HepG2 (cell line): ENCODE measurements around the gene ALPL. TPM values are rescaled to one million over a fixed set of nuclear protein-coding genes. Genes with fewer than 3 reads are reported as not detected.
A peak's percentile ranks its signal among the peaks of the same experiment; 100 is the strongest.

Source experiments
- ATAC-seq: fragments of 200-7000 bp; cut with Tn5 transposase; 3 replicates; pipeline ENCODE4 v1.9.1; 2020; ENCODE audit warnings: mild to moderate bottlenecking, moderate library complexity
- BruUV-seq: library from RNA; stranded (reverse); fragments of 400-500 nt; replicated peaks from 2 replicates; lab custom pipeline; 2021; lab: Mats Ljungman, UMichigan
- CTCF ChIA-PET: fragments of 300-600 bp; formaldehyde crosslinking; extraction: SDS; loops from one replicate; lab custom pipeline; 2021; ENCODE audit warnings: low total read pairs, inconsistent platforms, low intra/inter-chr PET ratio; lab: Yijun Ruan, JAX
- POLR2A ChIA-PET: fragments of 350-600 bp; sonication (Branson Sonifier 250); formaldehyde crosslinking; loops from one replicate; lab custom pipeline; 2020; ENCODE audit warnings: antibody characterized with exemption, inconsistent platforms; lab: Yijun Ruan, JAX
- DNase-seq: peaks from one replicate; pipeline ENCODE4 v3.0.0-alpha.2; 2015; ENCODE audit warnings: low spot score
- FAIRE-seq: peaks from 3 replicates; lab custom pipeline; 2011; peaks lifted over from hg19 to GRCh38; lab: Jason Lieb, UNC
- H2AFZ ChIP-seq: one replicate; pipeline ENCODE4 v1.6.1; 2011; ENCODE audit warnings: low read length, inconsistent platforms
- H3K27ac ChIP-seq: fragments of 300-600 bp; 3 replicates; pipeline ENCODE4 v1.8.0; 2011; ENCODE audit warnings: mixed run types, mild to moderate bottlenecking, mixed read lengths, low read length, inconsistent platforms; ENCODE audit not compliant: insufficient read depth; ENCODE audit errors: extremely low read length
- H3K27me3 ChIP-seq, 2 experiments: fragments of 200-600 bp in 1 of 2; 2 replicates in 1 of 2; 3 replicates in 1 of 2; pipeline versions ENCODE4 v1.6.0 to v1.8.0; 2011; ENCODE audit warnings: low read length in 2 of 2, mild to moderate bottlenecking in 2 of 2, moderate library complexity in 2 of 2, inconsistent platforms in 1 of 2; ENCODE audit not compliant: insufficient read depth in 2 of 2, control insufficient read depth in 1 of 2
- H3K36me3 ChIP-seq, 2 experiments: fragments of 200-600 bp in 1 of 2; replicated peaks in 1 of 2; 2 replicates in 1 of 2; 3 replicates in 1 of 2; pipeline versions ENCODE4 v1.5.1 to v1.8.0; 2011; ENCODE audit warnings: low read length in 2 of 2, inconsistent platforms in 1 of 2; ENCODE audit not compliant: insufficient read depth in 2 of 2, control insufficient read depth in 1 of 2
- H3K4me1 ChIP-seq: 2 replicates; pipeline ENCODE4 v1.5.1; 2012; ENCODE audit warnings: low read length, inconsistent platforms; ENCODE audit not compliant: insufficient read depth
- H3K4me2 ChIP-seq: 2 replicates; pipeline ENCODE4 v1.6.0; 2011; ENCODE audit warnings: low read depth, low read length, inconsistent platforms
- H3K4me3 ChIP-seq, 3 experiments: fragments of 200-600 bp in 1 of 3; sonication (generic), shearing (Covaris generic) in 1 of 3; replicated peaks in 1 of 3; 2 replicates each; pipeline ENCODE4 v1.5.1; 2011 to 2016; ENCODE audit warnings: low read length in 3 of 3, inconsistent platforms in 2 of 3, low read depth in 2 of 3, mild to moderate bottlenecking in 2 of 3, control low read depth in 1 of 3, mixed read lengths in 1 of 3; ENCODE audit not compliant: insufficient read depth in 1 of 3
- H3K79me2 ChIP-seq: one replicate; pipeline ENCODE4 v1.6.1; 2011; ENCODE audit warnings: low read length, inconsistent platforms; ENCODE audit not compliant: insufficient read depth
- H3K9ac ChIP-seq: 2 replicates; pipeline ENCODE4 v1.6.0; 2011; ENCODE audit warnings: mild to moderate bottlenecking, low read depth, low read length, inconsistent platforms; ENCODE audit not compliant: insufficient read depth
- H3K9me3 ChIP-seq: 2 replicates; pipeline ENCODE4 v1.5.1; 2012; ENCODE audit warnings: mild to moderate bottlenecking, low read length
- H4K20me1 ChIP-seq: 2 replicates; pipeline ENCODE4 v1.6.0; 2011; ENCODE audit warnings: inconsistent platforms, mild to moderate bottlenecking, low read length, moderate library complexity; ENCODE audit not compliant: insufficient read depth
- BCL6 ChIP-seq: IDR thresholded peaks from 2 replicates; pipeline ENCODE4 v1.6.1; 2016; ENCODE audit warnings: missing genetic modification reagents, missing compliant biosample characterization
- CBX5 ChIP-seq: sonication (generic); formaldehyde crosslinking; IDR thresholded peaks from 2 replicates; pipeline ENCODE4 v1.4.0; 2020; ENCODE audit warnings: missing genetic modification reagents, borderline replicate concordance
- E2F1 ChIP-seq: sonication (generic); formaldehyde crosslinking; IDR thresholded peaks from 2 replicates; pipeline ENCODE4 v1.5.0; 2020; ENCODE audit warnings: missing genetic modification reagents
- KAT2B ChIP-seq: fragments of 150-350 bp; IDR thresholded peaks from 2 replicates; pipeline ENCODE4 v1.6.1; 2014; ENCODE audit warnings: low read depth, low read length, borderline replicate concordance
- KLF15 ChIP-seq: sonication (generic); formaldehyde crosslinking; IDR thresholded peaks from 2 replicates; pipeline ENCODE4 v1.8.1; 2023; ENCODE audit warnings: borderline replicate concordance, mild to moderate bottlenecking, inconsistent platforms, missing genetic modification reagents, mixed read lengths
- MLX ChIP-seq: IDR thresholded peaks from 2 replicates; pipeline ENCODE4 v1.6.1; 2016
- MTERF4 ChIP-seq: sonication (generic); formaldehyde crosslinking; IDR thresholded peaks from 2 replicates; pipeline ENCODE4 v1.8.0; 2023; ENCODE audit warnings: mild to moderate bottlenecking, missing genetic modification reagents
- NFATC3 ChIP-seq: sonication (generic); formaldehyde crosslinking; IDR thresholded peaks from 2 replicates; pipeline ENCODE4 v1.5.1; 2020; ENCODE audit warnings: mild to moderate bottlenecking, missing genetic modification reagents
- RAD21 ChIP-seq: fragments of 450-650 bp; formaldehyde crosslinking; IDR thresholded peaks from 2 replicates; pipeline ENCODE4 v1.5.0; 2020; ENCODE audit warnings: mild to moderate bottlenecking
- SAP130 ChIP-seq: IDR thresholded peaks from 2 replicates; pipeline ENCODE4 v1.6.1; 2016; ENCODE audit warnings: low read depth
- SKIL ChIP-seq: sonication (generic); formaldehyde crosslinking; IDR thresholded peaks from 2 replicates; pipeline ENCODE4 v1.8.0; 2022; ENCODE audit warnings: missing genetic modification reagents, mild to moderate bottlenecking, moderate library complexity, borderline replicate concordance
- TCF7L2 ChIP-seq: IDR thresholded peaks from 2 replicates; pipeline ENCODE4 v1.6.1; 2011; ENCODE audit warnings: mild to moderate bottlenecking, low read depth, low read length, moderate library complexity
- ZMYM4 ChIP-seq: sonication (generic); formaldehyde crosslinking; IDR thresholded peaks from 2 replicates; pipeline ENCODE4 v1.8.1; 2023; ENCODE audit warnings: mild to moderate bottlenecking, missing genetic modification reagents
- ZNF326 ChIP-seq: sonication (generic); formaldehyde crosslinking; IDR thresholded peaks from 2 replicates; pipeline ENCODE4 v1.4.0; 2020; ENCODE audit warnings: missing genetic modification reagents, borderline replicate concordance
- ZNF660 ChIP-seq: sonication (generic); formaldehyde crosslinking; IDR thresholded peaks from 2 replicates; pipeline ENCODE4 v1.5.1; 2020; ENCODE audit warnings: mild to moderate bottlenecking, low read depth, missing genetic modification reagents, borderline replicate concordance
- WGBS: methylation state at CpG from one replicate; pipeline ENCODE4 v1.1.6; 2017; ENCODE audit warnings: low lambda C conversion rate; 5-methylcytosine and 5-hydroxymethylcytosine counted together
- in situ Hi-C: cut with HindIII; loops from 2 replicates; pipeline ENCODE4 v1.10.0; 2017; ENCODE audit warnings: low pct_unique_long_range_greater_than_20kb; ENCODE audit not compliant: extremely low pct_ligation_motif_present
- intact Hi-C: fragments of 100-400 bp; cut with micrococcal nuclease; formaldehyde crosslinking; loops from one replicate; pipeline ENCODE4 v1.10.0; 2022; ENCODE audit not compliant: unreplicated experiment
- polyA plus RNA-seq, 8 experiments: library from polyadenylated mRNA; depleted of rRNA in 3 of 8; stranded (reverse) in 7 of 8; unstranded in 1 of 8; fragments of >200 nt; fragmentation: Illumina TruSeq in 4 of 8; extraction: Trizol in 4 of 8; gene quantifications; 2 replicates each; pipeline versions ENCODE4 v1.2.1 to v1.2.3, GENCODE V29; 2011 to 2016; ENCODE audit warnings: low read depth in 4 of 8, missing spikeins in 1 of 8, mixed read lengths in 1 of 8; ENCODE audit not compliant: insufficient read depth in 1 of 8
- total RNA-seq, 5 experiments: library from RNA; depleted of rRNA; stranded (reverse); fragments of >200 nt; fragmentation: Illumina TruSeq; extraction: Trizol; gene quantifications; 2 replicates each; pipeline ENCODE4 v1.2.3, GENCODE V29; 2016; ENCODE audit warnings: low read depth in 1 of 5
- TF ChIP-seq, protein P1 (sequence below): sonication (generic); formaldehyde crosslinking; IDR thresholded peaks from 2 replicates; pipeline ENCODE4 v1.5.0; 2020; ENCODE audit warnings: missing genetic modification reagents
- TF ChIP-seq, protein P2 (sequence below): sonication (generic); formaldehyde crosslinking; IDR thresholded peaks from 2 replicates; pipeline ENCODE4 v1.5.0; 2020; ENCODE audit warnings: missing genetic modification reagents

ALPL gene
- total and polyA plus RNA-seq, 2 of the 13 experiments (the other 11 are each of a cell fraction or from before 2014, with no cell fraction given) = 0.12 TPM; not detected in 1

DNA sequence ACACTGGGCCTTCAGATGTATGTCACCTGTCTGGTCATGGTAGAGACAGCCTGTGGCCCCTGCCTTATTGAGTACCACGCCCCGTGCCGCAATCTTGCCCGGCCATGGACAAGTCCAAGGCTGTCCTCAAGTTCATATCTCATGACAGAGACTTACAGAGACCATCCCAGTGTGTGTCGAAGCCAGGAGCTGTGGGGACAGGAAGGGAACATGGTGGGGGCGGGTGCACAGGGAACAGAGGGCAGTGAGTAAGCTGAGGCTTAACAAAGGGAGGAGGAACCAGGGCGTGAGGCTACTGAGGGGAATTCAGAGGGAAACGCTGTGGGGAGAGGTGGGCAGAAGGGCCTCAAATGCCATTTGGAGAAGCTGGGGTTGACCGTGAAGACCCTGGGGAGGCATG, 75.8 kb downstream of the ALPL start:
- Histone ChIP-seq H3K9me3 (no peaks in the 10 kb centered on the region), H3K4me2 (no peak overlapping the region), H3K36me3 (no peaks in the 10 kb centered on the region), H4K20me1 (no peaks in the 10 kb centered on the region), H3K4me3 (no peak overlapping the region), H3K27me3 (peaks cover 3 to 49% of the 10 kb centered on the region in 2 experiments; a peak in 3 of 5 replicates), H3K4me1 (peaks cover 43% of the 10 kb centered on the region), H2AFZ (no peak overlapping the region), H3K79me2 (no peaks in the 10 kb centered on the region), H3K9ac (no peak overlapping the region), H3K27ac (no peak overlapping the region)
- ChIA-PET CTCF (no interaction called here), POLR2A (no interaction called here)
- 8% methylated on average over 9 of the region's 9 CpGs for WGBS
- peak; percentile 43 for DNase-seq
- ATAC-seq = peak; percentile 46
- intact Hi-C loops = no loop called here
- in situ Hi-C loops = no loop called here
- BruUV-seq = no TSS peak
- no peak for FAIRE-seq
- no peak for TF ChIP-seq MTERF4 (CRISPR knock-in tag)
- TF ChIP-seq ZNF326 = no peak
- no peak for TF ChIP-seq TCF7L2
- TF ChIP-seq, protein P1, sequence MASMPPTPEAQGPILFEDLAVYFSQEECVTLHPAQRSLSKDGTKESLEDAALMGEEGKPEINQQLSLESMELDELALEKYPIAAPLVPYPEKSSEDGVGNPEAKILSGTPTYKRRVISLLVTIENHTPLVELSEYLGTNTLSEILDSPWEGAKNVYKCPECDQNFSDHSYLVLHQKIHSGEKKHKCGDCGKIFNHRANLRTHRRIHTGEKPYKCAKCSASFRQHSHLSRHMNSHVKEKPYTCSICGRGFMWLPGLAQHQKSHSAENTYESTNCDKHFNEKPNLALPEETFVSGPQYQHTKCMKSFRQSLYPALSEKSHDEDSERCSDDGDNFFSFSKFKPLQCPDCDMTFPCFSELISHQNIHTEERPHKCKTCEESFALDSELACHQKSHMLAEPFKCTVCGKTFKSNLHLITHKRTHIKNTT (CRISPR knock-in tag) = no peak
- no peak for TF ChIP-seq ZNF660 (CRISPR knock-in tag)
- no peak for TF ChIP-seq KAT2B
- 0 out of 2 replicates have a peak, but pooled peaks have one; percentile 10 for TF ChIP-seq BCL6 (CRISPR knock-in tag)
- TF ChIP-seq E2F1 = no peak
- no peak for TF ChIP-seq MLX (CRISPR knock-in tag)
- peak; percentile 84 for TF ChIP-seq SKIL (CRISPR knock-in tag)
- TF ChIP-seq CBX5 (CRISPR knock-in tag) = no peak
- peak; percentile 41; the same call in 1 of the 2 replicates for TF ChIP-seq SAP130 (CRISPR knock-in tag)
- no peak for TF ChIP-seq RAD21 (CRISPR knock-in tag)
- TF ChIP-seq NFATC3 = no peak
- TF ChIP-seq, protein P2, sequence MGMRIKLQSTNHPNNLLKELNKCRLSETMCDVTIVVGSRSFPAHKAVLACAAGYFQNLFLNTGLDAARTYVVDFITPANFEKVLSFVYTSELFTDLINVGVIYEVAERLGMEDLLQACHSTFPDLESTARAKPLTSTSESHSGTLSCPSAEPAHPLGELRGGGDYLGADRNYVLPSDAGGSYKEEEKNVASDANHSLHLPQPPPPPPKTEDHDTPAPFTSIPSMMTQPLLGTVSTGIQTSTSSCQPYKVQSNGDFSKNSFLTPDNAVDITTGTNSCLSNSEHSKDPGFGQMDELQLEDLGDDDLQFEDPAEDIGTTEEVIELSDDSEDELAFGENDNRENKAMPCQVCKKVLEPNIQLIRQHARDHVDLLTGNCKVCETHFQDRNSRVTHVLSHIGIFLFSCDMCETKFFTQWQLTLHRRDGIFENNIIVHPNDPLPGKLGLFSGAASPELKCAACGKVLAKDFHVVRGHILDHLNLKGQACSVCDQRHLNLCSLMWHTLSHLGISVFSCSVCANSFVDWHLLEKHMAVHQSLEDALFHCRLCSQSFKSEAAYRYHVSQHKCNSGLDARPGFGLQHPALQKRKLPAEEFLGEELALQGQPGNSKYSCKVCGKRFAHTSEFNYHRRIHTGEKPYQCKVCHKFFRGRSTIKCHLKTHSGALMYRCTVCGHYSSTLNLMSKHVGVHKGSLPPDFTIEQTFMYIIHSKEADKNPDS (CRISPR knock-in tag) = no peak
- no peak for TF ChIP-seq KLF15 (CRISPR knock-in tag)
- no peak for TF ChIP-seq ZMYM4 (CRISPR knock-in tag)
